IMR-90 (cell line): ENCODE measurements around the gene CFAP90. TPM values are rescaled to one million over a fixed set of nuclear protein-coding genes. Genes with fewer than 3 reads are reported as not detected.

Source experiments
- ATAC-seq: fragments of 200-7000 bp; cut with Tn5 transposase; 2 replicates; pipeline ENCODE4 v1.9.1; 2020; ENCODE audit warnings: low read depth, mild to moderate bottlenecking, moderate library complexity
- BruUV-seq: library from RNA; stranded (reverse); fragments of 400-500 nt; replicated peaks from 2 replicates; lab custom pipeline; 2021; lab: Mats Ljungman, UMichigan
- CTCF ChIA-PET: fragments of 300-600 bp; formaldehyde crosslinking; extraction: SDS; loops from one replicate; lab custom pipeline; 2021; ENCODE audit warnings: antibody characterized with exemption; lab: Yijun Ruan, JAX
- POLR2A ChIA-PET: fragments of 300-600 bp; sonication (Branson Sonifier 250); formaldehyde crosslinking; loops from one replicate; lab custom pipeline; 2022; ENCODE audit warnings: antibody characterized with exemption; ENCODE audit not compliant: unreplicated experiment; lab: Charles Lee
- DNase-seq: peaks from one replicate; pipeline ENCODE4 v3.0.0; 2013
- H2AFZ ChIP-seq: replicated peaks from 2 replicates; pipeline ENCODE3; 2013; ENCODE audit warnings: low read length, mild to moderate bottlenecking; ENCODE audit not compliant: poor library complexity
- H2AK5ac ChIP-seq: 2 replicates; pipeline ENCODE4 v1.6.1; 2013; ENCODE audit warnings: low read depth, low read length, inconsistent platforms
- H2AK9ac ChIP-seq: replicated peaks from 2 replicates; pipeline ENCODE3; 2013; ENCODE audit warnings: mild to moderate bottlenecking, low read depth, low read length, moderate library complexity; ENCODE audit not compliant: poor library complexity
- H2BK120ac ChIP-seq: 2 replicates; pipeline ENCODE4 v1.6.1; 2013; ENCODE audit warnings: low read depth, low read length, inconsistent platforms
- H2BK15ac ChIP-seq: 3 replicates; pipeline ENCODE4 v1.6.1; 2013; ENCODE audit warnings: low read depth, low read length, inconsistent platforms
- H2BK20ac ChIP-seq: 2 replicates; pipeline ENCODE4 v1.6.1; 2013; ENCODE audit warnings: low read depth, mild to moderate bottlenecking, inconsistent platforms, low read length, moderate library complexity
- H2BK5ac ChIP-seq: 2 replicates; pipeline ENCODE4 v1.6.1; 2013; ENCODE audit warnings: mild to moderate bottlenecking, low read depth, low read length, inconsistent platforms; ENCODE audit not compliant: poor library complexity, severe bottlenecking
- H3K14ac ChIP-seq: replicated peaks from 2 replicates; pipeline ENCODE4 v1.6.1; 2013; ENCODE audit warnings: low read depth, low read length, inconsistent platforms
- H3K18ac ChIP-seq: 2 replicates; pipeline ENCODE4 v1.6.1; 2013; ENCODE audit warnings: low read depth, low read length, control low read depth
- H3K23ac ChIP-seq: 2 replicates; pipeline ENCODE4 v1.6.1; 2013; ENCODE audit warnings: low read depth, low read length, inconsistent platforms
- H3K27ac ChIP-seq: 2 replicates; pipeline ENCODE4 v1.5.1; 2013; ENCODE audit warnings: mild to moderate bottlenecking, control low read depth, low read length; ENCODE audit not compliant: insufficient read depth
- H3K27me3 ChIP-seq: 2 replicates; pipeline ENCODE4 v1.6.1; 2013; ENCODE audit warnings: low read length; ENCODE audit not compliant: control insufficient read depth, insufficient read depth
- H3K36me3 ChIP-seq: 2 replicates; pipeline ENCODE4 v1.6.1; 2013; ENCODE audit warnings: low read length, mixed read lengths; ENCODE audit not compliant: control insufficient read depth, insufficient read depth
- H3K4ac ChIP-seq: 2 replicates; pipeline ENCODE4 v1.6.1; 2013; ENCODE audit warnings: low read depth, low read length, inconsistent platforms
- H3K4me1 ChIP-seq: 2 replicates; pipeline ENCODE4 v1.6.1; 2013; ENCODE audit warnings: low read length, mixed read lengths; ENCODE audit not compliant: control insufficient read depth, insufficient read depth
- H3K4me2 ChIP-seq: 2 replicates; pipeline ENCODE4 v1.6.1; 2013; ENCODE audit warnings: low read depth, mild to moderate bottlenecking, control low read depth, low read length, moderate library complexity
- H3K4me3 ChIP-seq: 2 replicates; pipeline ENCODE4 v1.5.1; 2013; ENCODE audit warnings: low read depth, mild to moderate bottlenecking, control low read depth, low read length, moderate library complexity; ENCODE audit not compliant: insufficient read depth
- H3K56ac ChIP-seq: 2 replicates; pipeline ENCODE4 v1.6.1; 2013; ENCODE audit warnings: low read length, inconsistent platforms; ENCODE audit not compliant: insufficient read depth; ENCODE audit errors: extremely low read depth
- H3K79me1 ChIP-seq, 2 experiments: 2 replicates each; pipeline ENCODE4 v1.6.1; 2013; ENCODE audit warnings: low read length in 2 of 2, inconsistent platforms in 1 of 2, low read depth in 1 of 2
- H3K9ac ChIP-seq: 2 replicates; pipeline ENCODE4 v1.6.1; 2013; ENCODE audit warnings: low read depth, low read length, control low read depth
- H3K9me1 ChIP-seq: 2 replicates; pipeline ENCODE4 v1.6.1; 2013; ENCODE audit warnings: low read length, inconsistent platforms; ENCODE audit not compliant: insufficient read depth
- H3K9me3 ChIP-seq: 2 replicates; pipeline ENCODE4 v1.6.1; 2013; ENCODE audit warnings: low read length; ENCODE audit not compliant: control insufficient read depth, insufficient read depth
- H4K20me1 ChIP-seq: 2 replicates; pipeline ENCODE4 v1.6.1; 2013; ENCODE audit warnings: low read length, inconsistent platforms; ENCODE audit not compliant: insufficient read depth
- H4K5ac ChIP-seq: 2 replicates; pipeline ENCODE4 v1.6.1; 2013; ENCODE audit warnings: mild to moderate bottlenecking, low read depth, low read length, control low read depth
- H4K8ac ChIP-seq, 2 experiments: 2 replicates each; pipeline ENCODE4 v1.6.1; 2013; ENCODE audit warnings: low read depth in 2 of 2, low read length in 2 of 2, control low read depth in 1 of 2, inconsistent platforms in 1 of 2
- H4K91ac ChIP-seq: 2 replicates; pipeline ENCODE4 v1.6.1; 2013; ENCODE audit warnings: low read depth, low read length, inconsistent platforms; ENCODE audit not compliant: insufficient read depth
- CEBPB ChIP-seq: IDR thresholded peaks from 2 replicates; pipeline ENCODE4 v1.6.1; 2012; ENCODE audit warnings: low read depth, low read length, improper control_type of control experiment
- CHD1 ChIP-seq: IDR thresholded peaks from 2 replicates; pipeline ENCODE4 v1.6.1; 2012; ENCODE audit warnings: low read depth, low read length, improper control_type of control experiment
- CTCF ChIP-seq: conservative IDR thresholded peaks from 2 replicates; pipeline ENCODE4 v1.5.1; 2012; ENCODE audit warnings: mild to moderate bottlenecking, low read depth, low read length, improper control_type of control experiment
- FOS ChIP-seq: fragments of 150-350 bp; IDR thresholded peaks from 2 replicates; pipeline ENCODE4 v1.6.1; 2016; ENCODE audit warnings: low read depth, low read length
- MAFK ChIP-seq: IDR thresholded peaks from 2 replicates; pipeline ENCODE4 v1.6.1; 2012; ENCODE audit warnings: low read depth, low read length, improper control_type of control experiment
- MAZ ChIP-seq: IDR thresholded peaks from 2 replicates; pipeline ENCODE4 v1.6.1; 2012; ENCODE audit warnings: low read depth, mild to moderate bottlenecking, low read length, improper control_type of control experiment, moderate library complexity, borderline replicate concordance
- NFE2L2 ChIP-seq: fragments of 150-350 bp; IDR thresholded peaks from 2 replicates; pipeline ENCODE4 v1.6.1; 2016; ENCODE audit warnings: low read depth, mild to moderate bottlenecking, low read length
- POLR2A ChIP-seq: IDR thresholded peaks from 2 replicates; pipeline ENCODE4 v1.6.1; 2012; ENCODE audit warnings: mild to moderate bottlenecking, low read depth, low read length
- RCOR1 ChIP-seq: IDR thresholded peaks from 2 replicates; pipeline ENCODE4 v1.6.1; 2012; ENCODE audit warnings: mild to moderate bottlenecking, low read length, improper control_type of control experiment; ENCODE audit not compliant: insufficient replicate concordance
- RFX5 ChIP-seq: IDR thresholded peaks from 2 replicates; pipeline ENCODE4 v1.8.0; 2012; ENCODE audit warnings: low read depth, mild to moderate bottlenecking, low read length, moderate library complexity
- WGBS, 2 experiments: methylation state at CpG; one replicate each; pipeline versions ENCODE4 v1.1.5 to v1.1.7; 2013; ENCODE audit warnings: missing lambda C conversion rate in 2 of 2; ENCODE audit not compliant: insufficient read length in 1 of 2; ENCODE audit errors: extremely low coverage in 2 of 2; 5-methylcytosine and 5-hydroxymethylcytosine counted together
- dilution Hi-C: fragments of 300-500 bp; cut with HindIII; formaldehyde crosslinking; loops from one replicate; pipeline ENCODE4 v1.14.3; 2018; ENCODE audit warnings: low sequenced_read_pairs; ENCODE audit not compliant: unreplicated experiment
- in situ Hi-C: fragments of 300-500 bp; cut with MboI; formaldehyde crosslinking; loops from 3 replicates; pipeline ENCODE4 v1.14.3; 2019; ENCODE audit warnings: low sequenced_read_pairs, inconsistent platforms, mixed read lengths
- intact Hi-C: fragments of 100-400 bp; cut with micrococcal nuclease; formaldehyde crosslinking; loops from 2 replicates; pipeline ENCODE4 v1.10.0; 2022
- polyA plus RNA-seq, 3 experiments: library from polyadenylated mRNA; depleted of rRNA; stranded (reverse); fragments of >200 nt; gene quantifications; 2 replicates each; pipeline ENCODE4 v1.2.3, GENCODE V29; 2012; ENCODE audit warnings: low replicate concordance in 1 of 3
- total RNA-seq: library from RNA; depleted of rRNA; stranded (reverse); fragments of >200 nt; gene quantifications from 2 replicates; pipeline ENCODE4 v1.2.3, GENCODE V29; 2012
- TF ChIP-seq, protein P1 (sequence below): fragments of 150-350 bp; IDR thresholded peaks from 2 replicates; pipeline ENCODE4 v1.6.1; 2016; ENCODE audit warnings: low read depth, mild to moderate bottlenecking, low read length, moderate library complexity, borderline replicate concordance
- TF ChIP-seq, protein P2 (sequence below): fragments of 150-350 bp; IDR thresholded peaks from 2 replicates; pipeline ENCODE4 v1.6.1; 2017; ENCODE audit warnings: mild to moderate bottlenecking, antibody characterized with exemption, low read length, low read depth

The CFAP90 gene
- total and polyA plus RNA-seq, 2 of the 4 experiments (the other 2 are of a cell fraction), result 0.09 TPM; not detected in 1

DNA sequence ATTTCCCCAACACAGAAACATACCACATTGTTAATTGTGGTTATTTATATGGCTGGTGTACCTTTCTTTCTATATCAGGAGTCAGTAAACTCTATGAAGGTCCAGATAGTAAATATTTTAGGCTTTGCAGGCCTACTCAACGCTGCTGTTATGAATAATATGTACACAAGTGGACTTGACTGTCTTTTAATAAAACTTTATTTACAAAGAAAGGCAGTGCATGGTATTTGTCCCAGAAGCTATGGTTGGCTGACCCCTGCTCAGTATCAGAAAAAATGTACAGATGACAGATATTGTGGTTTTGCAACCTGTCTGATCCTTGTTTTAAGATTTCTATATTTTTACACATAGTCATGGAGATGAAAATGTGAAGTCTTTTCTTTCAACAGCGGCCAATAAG is 23.7 kb upstream of the CFAP90 start:
- H2AK9ac ChIP-seq, result no peak overlapping the region
- no peak overlapping the region for H4K5ac ChIP-seq
- H4K8ac ChIP-seq, result no peak overlapping the region
- intact Hi-C loops, result loop anchor here (10.0 kb wide), 1 partner anchor 960 kb away; no protein-coding TSS in a partner anchor
- H3K18ac ChIP-seq, result no peak overlapping the region
- no TSS peak for BruUV-seq
- no peak overlapping the region for H2BK120ac ChIP-seq
- no peak overlapping the region for H2AK5ac ChIP-seq
- H3K14ac ChIP-seq, result no peak overlapping the region
- H3K23ac ChIP-seq, result no peak overlapping the region
- H3K79me1 ChIP-seq, result peaks cover 15 to 49% of the 10 kb centered on the region in 2 experiments
- DNase-seq, result no peak
- H4K91ac ChIP-seq, result no peak overlapping the region
- H3K56ac ChIP-seq, result no peak overlapping the region
- H3K36me3 ChIP-seq, result peaks cover 10% of the 10 kb centered on the region
- no peak overlapping the region for H3K9ac ChIP-seq
- H3K9me3 ChIP-seq, result no peaks in the 10 kb centered on the region
- H2BK15ac ChIP-seq, result no peak overlapping the region
- H2AFZ ChIP-seq, result no peak overlapping the region
- no peaks in the 10 kb centered on the region for H3K27me3 ChIP-seq
- TF ChIP-seq MAZ, result no peak
- TF ChIP-seq POLR2A, result no peak
- no peak for TF ChIP-seq RCOR1
- no peak for TF ChIP-seq FOS
- no peak for TF ChIP-seq RFX5
- no peak for TF ChIP-seq CEBPB
- TF ChIP-seq CTCF, result no peak
- no peak for TF ChIP-seq NFE2L2
- TF ChIP-seq CHD1, result no peak
- TF ChIP-seq, protein P1, sequence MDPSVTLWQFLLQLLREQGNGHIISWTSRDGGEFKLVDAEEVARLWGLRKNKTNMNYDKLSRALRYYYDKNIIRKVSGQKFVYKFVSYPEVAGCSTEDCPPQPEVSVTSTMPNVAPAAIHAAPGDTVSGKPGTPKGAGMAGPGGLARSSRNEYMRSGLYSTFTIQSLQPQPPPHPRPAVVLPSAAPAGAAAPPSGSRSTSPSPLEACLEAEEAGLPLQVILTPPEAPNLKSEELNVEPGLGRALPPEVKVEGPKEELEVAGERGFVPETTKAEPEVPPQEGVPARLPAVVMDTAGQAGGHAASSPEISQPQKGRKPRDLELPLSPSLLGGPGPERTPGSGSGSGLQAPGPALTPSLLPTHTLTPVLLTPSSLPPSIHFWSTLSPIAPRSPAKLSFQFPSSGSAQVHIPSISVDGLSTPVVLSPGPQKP, result no peak
- no peak for TF ChIP-seq MAFK
- TF ChIP-seq, protein P2, sequence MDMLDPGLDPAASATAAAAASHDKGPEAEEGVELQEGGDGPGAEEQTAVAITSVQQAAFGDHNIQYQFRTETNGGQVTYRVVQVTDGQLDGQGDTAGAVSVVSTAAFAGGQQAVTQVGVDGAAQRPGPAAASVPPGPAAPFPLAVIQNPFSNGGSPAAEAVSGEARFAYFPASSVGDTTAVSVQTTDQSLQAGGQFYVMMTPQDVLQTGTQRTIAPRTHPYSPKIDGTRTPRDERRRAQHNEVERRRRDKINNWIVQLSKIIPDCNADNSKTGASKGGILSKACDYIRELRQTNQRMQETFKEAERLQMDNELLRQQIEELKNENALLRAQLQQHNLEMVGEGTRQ, result no peak
- CTCF ChIA-PET, result interaction anchor here (0.7 kb wide), 1 partner anchor 17 kb away, joined by 5 read pairs; no protein-coding TSS in a partner anchor
- no peaks in the 10 kb centered on the region for H3K9me1 ChIP-seq
- no peak overlapping the region for H2BK5ac ChIP-seq
- H3K4me3 ChIP-seq, result no peak overlapping the region
- peaks cover 8% of the 10 kb centered on the region; the same call in 1 of the 2 replicates for H3K4me1 ChIP-seq
- in situ Hi-C loops, result loop anchor here (25.0 kb wide), 2 partner anchors 1188 to 1663 kb away; partner anchors contain the start of gene SEMA5A
- no peak overlapping the region for H3K4me2 ChIP-seq
- WGBS, 2 experiments, result no CpG with 5 or more reads among the region's 2 CpGs
- POLR2A ChIA-PET, result no interaction called here
- H4K20me1 ChIP-seq, result peaks cover 6% of the 10 kb centered on the region; the same call in 1 of the 2 replicates
- no peak overlapping the region for H3K4ac ChIP-seq
- no peak overlapping the region for H3K27ac ChIP-seq
- no peak overlapping the region for H2BK20ac ChIP-seq
- dilution Hi-C loops, result no loop called here
- no peak for ATAC-seq
